ENCODE measurements around the gene NPL.
A peak's percentile ranks its signal among the peaks of the same experiment; 100 is the strongest.

The NPL gene

DNA sequence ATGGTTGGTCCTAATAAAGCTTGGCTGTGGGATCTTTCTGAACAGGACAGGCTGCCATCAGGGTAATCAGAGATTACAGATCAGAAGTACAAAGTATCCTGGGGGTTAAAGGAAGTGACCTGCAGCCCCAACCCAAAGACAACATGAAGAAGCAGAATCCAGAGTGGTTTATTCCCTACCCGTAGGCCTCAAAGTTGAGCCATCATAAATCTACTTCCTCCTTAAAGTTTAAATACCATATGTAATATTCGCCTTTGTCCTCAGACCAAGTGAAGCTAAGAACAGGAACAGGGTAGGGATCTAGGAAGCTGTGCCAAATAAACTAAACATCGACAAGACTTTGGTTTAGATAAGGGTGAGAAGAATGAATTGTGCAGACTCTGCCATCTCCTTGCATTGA is 33.6 kb downstream of the NPL start:
- peak; percentile 26 for DNase-seq

DNA sequence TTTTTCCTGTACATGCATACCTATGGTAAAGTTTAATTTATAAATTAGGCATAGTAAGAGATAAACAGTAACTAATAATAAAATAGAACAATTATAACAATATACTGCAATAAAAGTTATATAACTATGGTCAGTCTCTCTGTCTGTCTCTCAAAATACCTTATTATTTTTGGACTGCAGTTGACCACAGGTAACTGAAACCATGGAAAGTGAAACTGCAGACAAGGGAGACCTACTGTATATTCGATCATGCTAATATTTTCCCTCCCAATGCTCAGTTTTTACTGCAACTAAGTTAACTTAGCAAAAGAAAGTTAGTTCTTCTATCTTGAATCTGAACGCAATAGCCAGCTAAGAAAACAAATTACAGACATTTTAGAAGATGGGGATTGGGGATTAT is 37.3 kb downstream of the NPL start:
- DNase-seq = no peak

DNA sequence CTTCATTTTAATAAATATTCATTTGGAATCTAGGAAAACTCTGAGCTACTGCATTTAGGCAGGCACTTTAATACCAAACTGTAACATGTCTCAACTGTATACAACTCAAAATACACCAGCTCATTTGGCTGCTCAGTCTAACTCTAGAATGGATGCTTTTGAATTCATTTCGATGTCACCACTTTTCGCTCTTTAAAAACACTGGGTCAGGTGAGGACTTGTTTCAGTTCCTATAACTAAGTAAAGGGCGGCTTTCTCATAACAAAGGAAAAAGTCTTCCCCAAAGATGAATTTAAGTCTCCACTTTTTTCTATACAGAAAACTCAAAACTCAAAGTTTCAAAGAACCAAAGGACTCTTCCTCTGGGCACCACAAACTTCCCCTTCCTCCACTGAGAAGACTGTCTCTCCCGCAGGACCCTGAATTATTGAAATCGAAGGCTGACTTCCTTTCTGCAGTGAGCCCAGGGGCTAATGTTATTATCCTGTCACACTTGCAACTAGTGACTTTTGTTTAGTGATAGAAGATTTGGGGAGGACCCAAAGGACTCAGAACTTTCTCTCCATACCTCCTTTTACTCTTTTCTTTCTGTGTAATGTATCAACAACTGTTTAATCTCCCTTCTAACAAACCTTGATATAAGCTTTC is 39.8 kb downstream of the NPL start:
- no peak for DNase-seq

DNA sequence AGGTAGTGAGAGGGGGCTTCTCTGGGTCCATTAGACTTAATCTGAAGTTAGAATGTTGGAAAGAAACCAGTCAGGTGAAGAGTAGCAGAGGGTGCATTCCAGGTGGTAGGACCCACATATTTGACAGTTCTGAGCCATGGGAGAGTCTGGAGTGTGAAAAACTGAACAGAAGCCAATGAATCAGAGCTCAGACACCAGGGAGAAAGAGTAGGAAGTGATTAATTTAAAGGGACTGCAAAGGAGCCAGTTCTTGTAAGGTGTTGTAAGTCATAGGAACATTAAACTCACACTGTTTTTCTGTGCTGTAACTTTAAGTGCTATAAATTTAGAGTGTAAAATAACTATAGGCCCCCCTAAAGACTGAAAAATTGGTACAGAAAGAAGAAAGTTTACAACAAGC is 43.7 kb downstream of the NPL start:
- DNase-seq = no peak

DNA sequence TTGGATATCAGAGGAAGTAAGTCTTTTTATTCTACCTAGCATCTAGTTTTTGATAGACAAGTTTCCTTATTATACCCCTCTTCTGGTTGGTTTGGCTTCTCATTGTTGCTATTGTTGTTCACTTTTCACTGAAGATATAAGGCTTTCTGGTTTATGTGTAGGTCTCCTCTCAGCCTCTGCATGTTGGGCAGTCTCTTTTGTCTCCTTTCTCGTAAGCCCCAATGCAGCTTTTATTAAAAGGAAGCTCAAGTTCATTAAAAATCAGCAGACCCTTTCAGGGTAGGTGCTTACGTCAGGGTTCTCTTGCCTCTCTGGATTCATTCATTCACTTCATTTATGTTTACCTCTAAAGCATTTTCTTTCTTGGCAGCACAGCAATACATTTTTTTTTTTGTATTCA is 44.8 kb downstream of the NPL start:
- DNase-seq = no peak

DNA sequence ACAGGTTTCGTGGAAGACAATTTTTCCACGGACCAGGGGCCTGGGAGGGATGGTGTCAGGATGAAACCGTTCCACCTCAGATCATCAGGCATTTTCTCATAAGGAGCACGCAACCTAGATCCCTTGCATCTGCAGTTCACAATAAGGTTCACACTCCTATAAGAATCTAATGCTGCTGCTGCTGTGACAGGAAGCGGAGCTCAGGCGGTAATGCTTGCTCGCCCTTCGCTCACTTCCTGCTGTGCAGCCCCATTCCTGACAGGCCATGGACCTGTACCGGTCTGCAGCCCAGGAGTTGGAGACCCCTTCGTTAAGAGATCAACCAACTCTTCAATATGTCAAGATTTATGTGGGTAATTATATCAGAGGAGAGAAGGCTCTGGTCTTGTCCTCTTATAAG is 46.2 kb downstream of the NPL start:
- DNase-seq = no peak

DNA sequence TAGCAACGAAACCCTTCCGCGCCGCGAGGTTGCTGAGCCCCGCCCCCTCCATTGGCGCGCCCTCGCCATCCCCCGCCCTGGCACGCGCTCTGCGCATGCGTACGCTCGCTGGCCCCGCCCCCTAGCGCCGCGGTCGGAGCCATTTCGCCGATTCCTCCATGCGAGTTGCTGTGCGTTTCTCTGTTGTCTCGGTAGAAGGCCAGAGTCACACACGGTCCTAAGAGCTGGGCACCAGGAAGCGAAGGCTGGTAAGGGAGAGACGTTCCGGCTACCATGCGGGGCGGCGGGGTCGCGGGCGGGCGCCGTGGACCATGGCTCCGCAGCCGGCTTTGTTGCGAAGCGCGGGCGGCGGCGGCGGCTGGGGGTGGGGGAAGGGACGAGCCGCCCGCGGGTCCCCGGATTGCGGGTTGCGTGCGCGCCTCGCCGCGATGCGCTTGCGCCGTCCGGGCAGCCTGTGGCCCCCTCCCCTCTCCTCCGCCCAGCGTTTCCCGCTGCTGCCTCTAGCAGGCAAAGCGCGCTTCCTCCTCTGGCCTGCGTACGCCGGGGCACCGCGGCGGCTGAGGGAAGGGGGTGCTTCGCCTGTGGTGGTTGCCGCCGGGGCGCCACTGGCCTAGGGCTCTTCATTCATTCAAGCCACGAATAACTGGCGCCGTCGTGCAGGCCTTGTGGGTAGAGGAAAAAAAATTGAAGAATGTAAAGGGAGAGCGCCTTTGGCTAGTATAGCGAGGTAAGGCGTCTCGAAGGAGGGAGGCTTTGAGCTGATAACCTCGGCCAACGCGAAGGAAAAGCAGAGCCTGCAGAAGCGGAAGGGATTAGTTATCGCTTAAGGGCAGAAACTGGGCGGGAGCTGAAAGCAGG is 49.9 kb downstream of the NPL start, which contains the start of gene DHX9:
TSS of gene DHX9 (plus strand) at position 139 of the 858 bp plus-strand sequence. CDS start 3,220 bp downstream, outside the sequence.
- DNase-seq = peak; percentile 98

DNA sequence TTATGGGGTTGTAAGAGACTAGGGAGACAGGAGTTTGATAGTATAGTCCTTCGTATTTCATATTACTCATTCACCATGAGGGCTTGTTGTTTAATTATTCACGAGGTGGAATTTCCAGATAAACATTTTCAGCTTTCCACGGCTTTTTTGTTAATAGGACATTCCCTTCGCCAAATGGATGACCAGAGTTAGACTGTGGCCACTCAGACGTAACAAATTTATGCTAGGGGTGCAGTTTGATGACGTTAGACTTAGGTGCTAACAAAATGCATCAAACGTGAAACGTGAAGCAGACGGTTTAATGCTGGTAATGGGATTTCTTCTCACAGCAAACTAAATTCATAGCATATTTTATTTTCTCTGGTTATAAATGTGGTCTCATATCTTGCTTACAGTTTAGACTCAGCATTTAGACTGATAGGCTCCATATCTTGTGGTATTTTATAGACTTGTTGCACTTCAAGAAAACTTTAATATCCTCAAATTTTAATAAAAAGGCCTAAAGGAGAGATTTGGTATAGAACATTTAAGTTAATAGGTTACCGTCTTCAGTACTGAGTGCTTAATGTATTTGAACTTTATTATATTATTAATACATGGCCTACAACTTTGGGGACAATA is 51.9 kb downstream of the NPL start:
- DNase-seq = peak; percentile 58

DNA sequence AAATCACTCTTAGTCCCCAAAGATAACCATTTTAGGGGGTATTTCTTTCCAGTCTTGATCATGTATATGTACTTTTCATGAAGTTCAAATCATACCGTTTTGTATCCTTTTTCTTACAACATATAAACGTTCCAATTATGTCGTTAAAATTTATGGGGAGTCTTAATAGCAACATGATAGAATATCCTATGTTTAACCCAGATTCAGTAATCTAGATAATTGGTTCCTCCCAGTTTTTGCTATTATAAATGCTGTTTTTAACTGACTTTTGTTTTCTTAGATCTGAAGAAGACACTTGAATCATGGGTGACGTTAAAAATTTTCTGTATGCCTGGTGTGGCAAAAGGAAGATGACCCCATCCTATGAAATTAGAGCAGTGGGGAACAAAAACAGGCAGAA is 52.7 kb downstream of the NPL start:
- DNase-seq = no peak

DNA sequence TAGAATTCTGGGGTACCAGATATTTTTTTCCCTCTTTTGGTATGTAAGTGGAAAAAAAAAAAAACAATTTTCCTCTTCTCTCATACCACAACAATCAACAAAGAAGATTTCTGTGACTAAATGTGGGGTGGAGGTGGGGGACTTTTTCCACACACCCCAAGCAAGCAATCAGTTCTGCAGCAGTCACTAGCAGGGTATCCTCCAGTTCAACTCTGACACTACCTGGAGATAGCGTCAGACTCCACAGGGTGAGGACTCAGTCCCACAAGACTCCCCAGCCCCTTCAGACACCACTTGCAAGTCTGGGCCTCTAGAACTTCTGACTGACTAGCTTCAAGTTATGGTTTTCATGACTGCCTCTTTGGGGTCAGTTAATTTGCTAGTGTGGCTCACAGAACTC is 55.8 kb downstream of the NPL start:
- DNase-seq = no peak

DNA sequence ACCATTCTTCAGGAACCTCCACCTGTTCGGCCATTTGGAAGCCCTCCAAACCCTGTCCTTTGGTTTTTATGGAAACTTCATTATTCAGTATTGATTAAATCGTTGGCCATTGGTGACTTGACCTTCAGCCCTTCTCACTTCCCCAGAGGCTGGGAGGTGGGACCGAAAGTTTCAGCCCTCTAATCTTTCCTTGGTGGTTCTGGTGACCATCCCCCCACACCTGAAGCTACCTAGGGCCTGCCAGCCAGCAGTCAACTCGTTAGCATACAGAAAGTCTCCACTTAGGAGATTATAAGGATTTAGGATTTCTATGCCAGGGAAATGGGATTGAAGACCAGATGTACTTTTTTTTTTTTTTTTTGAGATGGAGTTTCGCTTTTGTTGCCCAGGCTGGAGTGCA is 56.3 kb downstream of the NPL start:
- no peak for DNase-seq

DNA sequence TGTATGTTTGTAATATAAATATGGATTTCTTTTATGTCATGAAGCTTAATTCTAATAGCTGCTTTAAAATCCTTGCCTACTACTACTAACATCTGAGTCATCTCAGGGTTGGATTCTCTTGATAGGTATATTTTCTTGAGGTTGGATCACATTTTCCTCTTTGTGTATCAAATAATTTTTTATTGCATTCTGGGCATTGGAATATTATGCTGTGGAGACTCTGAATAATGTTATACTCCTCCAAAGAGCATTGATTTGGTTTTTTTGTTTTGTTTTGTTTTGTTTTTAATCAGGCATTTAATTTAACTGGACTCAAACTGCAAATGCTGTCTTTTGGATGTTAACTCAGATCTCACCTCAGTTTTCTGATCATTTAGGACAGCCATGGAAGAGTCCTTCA is 57.5 kb downstream of the NPL start:
- DNase-seq = no peak

DNA sequence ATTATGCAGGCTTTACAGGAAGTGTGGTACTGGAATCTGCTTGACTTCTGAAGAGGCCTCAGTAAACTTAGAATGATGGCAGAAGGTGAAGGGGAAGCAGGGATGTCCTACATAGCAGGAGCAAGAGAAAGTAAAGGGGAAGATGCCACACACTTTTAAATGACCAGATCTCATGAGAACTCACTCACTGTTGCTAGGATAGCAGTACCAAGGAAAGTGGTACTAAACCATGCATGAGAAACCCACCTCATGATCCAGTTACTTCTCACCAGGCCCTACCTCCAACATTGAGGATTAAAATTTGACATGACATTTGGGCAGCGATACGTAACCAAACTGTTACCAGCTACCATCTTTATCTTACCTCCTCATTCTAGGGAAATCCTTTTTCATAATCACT is 59.2 kb downstream of the NPL start:
- no peak for DNase-seq

DNA sequence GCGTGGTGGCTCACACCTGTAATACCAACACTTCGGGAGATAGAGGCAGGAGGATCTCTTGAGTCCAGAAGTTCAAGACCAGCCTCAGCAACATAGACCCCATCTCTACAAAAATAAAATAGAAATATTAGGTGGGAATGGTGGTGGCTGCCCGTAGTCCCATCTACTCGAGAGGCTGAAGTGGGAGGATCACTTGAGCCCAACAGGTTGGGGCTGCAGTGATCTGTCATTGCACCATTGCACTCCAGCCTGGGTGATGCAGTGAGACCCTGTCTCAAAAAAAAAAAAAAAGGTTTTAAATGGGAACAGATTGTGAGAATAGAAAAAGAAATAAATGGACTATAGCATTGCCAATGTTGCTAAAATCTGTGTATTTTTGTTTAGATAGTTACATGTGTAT is 60.7 kb downstream of the NPL start:
- no peak for DNase-seq

DNA sequence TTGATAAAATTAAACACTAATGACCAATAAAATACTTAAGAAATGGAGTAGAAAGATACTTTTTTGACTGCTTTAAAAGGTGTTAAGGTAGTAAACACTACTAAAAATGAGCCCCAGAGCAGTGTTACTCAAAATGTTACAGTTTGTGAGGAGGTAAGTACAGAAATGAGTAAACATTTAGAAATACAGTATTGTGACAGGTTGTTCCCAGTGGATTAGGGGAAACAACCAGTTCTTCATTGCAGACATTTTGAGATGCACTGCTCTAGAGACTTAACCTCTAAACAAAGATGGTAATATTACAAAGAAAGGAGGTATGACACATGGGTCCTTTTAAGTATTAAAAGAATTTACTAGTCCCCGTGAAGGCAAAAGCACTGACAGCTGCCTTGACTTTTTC is 62.3 kb downstream of the NPL start:
- no peak for DNase-seq

DNA sequence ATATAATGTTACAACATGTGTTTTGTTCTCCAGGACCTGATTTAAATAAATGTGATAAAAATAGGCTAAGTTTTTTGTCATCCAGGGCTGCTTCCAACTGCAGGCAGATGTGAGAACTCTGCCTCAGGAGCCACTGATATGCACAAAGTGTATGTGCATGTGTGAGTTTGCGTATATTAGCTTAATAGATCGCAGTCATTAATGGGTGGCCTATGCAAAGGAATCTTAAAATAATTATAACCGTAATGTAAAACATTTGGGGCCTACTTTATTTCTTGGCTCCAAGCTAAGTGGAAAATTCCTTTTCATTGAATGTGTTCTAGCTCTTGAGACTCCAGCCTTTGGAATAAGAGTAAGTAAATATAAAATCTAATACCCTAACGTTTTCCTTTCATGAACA is 66.3 kb downstream of the NPL start:
- DNase-seq = no peak

DNA sequence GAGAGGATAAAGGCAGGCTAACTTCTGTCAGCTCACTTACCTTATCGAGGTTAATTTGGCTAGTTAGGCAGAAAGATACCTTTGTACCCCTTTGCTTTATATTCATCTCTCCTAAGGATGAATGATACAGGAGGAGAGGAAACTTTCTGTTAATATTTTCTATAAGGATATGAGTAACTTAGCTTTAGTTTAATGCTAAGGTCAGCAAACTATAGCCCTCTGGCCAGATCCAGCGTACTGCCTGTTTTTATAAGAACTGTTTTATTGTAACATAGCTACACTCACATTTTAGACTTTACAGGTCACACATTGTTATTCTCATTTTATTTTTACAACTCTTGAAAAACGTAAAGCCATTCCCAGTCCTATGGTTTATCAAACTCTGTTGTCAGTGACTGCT is 67.6 kb downstream of the NPL start:
- no peak for DNase-seq

DNA sequence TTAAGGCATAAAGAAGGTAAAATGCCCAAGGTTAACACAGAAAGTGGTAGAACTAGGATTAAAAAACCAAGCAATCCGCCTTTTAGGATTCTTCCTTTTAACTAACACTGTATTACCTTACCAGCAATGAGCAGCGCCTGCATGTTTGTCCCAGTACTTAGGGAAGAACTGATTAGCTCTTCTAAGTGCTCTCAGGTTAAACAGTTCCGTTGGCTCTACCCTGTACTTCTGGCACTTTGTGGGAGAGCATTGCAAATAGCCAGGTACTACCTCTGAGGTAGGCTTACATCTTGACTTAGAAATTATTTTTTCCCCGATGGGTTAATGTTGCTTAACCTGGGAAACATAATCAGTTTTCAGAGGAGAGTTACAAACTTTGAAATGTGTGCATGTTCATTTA is 71.1 kb downstream of the NPL start:
- no peak for DNase-seq

DNA sequence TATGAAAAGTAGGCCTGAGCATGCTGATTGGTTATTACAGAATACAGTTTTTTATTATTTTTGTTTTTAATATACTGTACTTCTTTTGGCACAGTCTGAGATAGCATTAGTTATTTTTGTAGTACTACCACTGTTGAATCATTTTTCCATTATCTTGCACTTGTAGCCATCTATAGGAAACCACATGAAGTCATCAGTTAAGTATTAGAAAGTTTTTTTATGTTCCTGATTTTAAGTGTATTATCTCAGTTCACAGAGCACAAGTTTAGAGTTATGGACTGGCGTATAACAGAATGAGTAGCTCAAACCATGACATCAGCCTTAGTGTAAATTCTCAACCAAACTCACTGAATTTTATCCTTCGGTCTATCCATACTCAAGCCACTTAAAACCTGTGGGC is 72.4 kb downstream of the NPL start:
- peak; percentile 33 for DNase-seq

DNA sequence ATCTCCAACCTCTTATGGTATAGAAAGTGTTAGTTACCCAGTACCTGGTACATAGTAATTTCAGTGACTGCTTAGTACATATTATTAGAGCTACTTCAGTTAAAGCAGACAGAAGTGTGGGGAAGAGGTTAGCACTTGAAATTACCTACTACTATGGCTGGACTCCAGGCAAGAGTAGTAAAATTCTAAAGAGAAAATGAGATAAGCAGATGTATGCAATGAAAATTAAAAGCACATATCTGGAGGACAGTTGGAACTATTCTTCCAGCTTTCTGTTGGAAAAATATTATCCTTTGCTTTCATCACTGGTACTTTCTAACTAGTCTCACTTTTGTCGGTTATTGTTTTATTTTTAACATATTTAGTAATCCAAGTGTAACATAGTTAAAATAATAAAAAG is 73.3 kb downstream of the NPL start:
- DNase-seq = no peak

DNA sequence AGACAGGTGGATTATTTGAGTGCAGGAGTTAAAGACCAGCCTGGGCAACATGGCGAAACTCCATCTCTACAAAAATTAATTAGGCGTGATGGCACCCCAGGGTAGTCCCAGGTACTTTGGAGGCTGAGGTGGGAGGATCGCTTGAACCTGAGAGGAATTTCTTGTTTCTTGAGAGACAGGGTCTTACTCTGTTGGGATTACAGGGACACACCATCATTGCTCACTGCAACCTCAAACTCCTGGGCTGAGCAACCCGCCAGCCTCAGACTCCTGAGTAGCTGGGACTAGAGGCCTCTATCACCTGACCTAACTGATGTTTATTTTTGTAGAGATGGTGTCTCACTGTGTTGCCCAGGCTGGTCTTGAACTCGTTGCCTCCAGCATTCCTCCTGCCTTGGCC is 74.4 kb downstream of the NPL start:
- no peak for DNase-seq

DNA sequence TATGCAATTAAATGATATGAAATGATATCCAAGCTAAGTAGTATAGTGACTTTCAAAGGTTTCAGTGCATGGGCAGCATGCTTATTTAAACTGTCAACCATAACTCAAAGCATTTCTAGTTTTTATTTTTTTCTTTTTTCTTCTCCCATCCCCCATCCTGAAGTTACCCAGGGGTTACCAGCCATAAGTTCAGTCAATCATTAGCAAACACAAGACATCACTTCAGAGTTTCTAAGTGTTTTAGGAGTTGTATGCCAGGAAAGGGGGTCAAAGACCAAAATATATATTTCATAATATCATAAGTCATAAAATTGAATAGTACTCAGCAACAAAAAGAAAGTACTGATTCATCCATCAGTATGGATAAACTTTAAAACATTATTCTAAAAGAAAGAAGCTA is 78.3 kb downstream of the NPL start:
- no peak for DNase-seq

DNA sequence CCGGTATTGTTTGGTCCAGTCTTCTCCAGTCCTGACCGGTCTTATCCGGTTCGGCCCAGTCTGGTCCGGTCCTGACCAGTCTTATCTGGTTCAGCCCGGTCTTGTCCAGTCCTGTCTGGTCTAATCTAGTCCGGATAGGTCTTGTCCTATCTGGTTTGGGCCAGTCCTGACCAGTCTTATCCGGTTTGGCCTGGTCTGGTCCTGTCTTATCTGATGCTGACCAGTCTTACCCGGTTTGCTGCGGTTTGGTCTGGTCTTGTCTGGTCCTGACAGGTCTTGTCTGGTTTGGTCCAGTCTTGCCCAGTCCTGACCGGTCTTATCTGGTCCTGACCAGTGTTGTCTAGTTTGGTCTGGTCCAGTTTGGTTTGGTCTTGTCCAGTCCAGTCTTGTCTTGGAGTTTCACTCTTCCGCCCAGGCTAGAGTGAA is 79.7 kb downstream of the NPL start:
- no peak for DNase-seq

DNA sequence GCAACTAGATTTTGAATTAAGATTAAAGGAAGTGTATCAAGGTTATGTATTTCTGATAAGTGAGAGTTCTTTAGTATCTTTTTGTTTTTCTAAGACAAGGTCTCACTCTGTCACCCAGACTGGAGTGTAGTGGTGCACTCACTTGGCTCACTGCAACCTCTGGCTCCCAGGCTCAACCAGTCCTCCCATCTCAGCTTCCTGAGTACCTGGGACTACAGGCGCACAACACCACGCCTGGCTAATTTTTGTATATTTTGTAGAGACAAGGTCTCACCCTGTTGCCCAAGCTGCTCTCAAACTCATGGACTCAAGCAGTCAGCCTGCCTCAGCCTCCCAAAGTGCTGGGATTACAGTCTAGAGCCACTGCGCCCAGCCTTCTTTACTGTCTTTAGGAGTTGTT is 83.3 kb downstream of the NPL start:
- DNase-seq = no peak
